IPS-18a (cell line): ENCODE data around the gene NCK2.

Experiments
- H3K27ac ChIP-seq: one replicate; pipeline ENCODE4 v1.5.1; 2013; ENCODE audit warnings: low read length
- H3K27me3 ChIP-seq: one replicate; pipeline ENCODE4 v1.6.1; 2013; ENCODE audit warnings: mild to moderate bottlenecking, low read length; ENCODE audit not compliant: control insufficient read depth, insufficient read depth
- H3K36me3 ChIP-seq: one replicate; pipeline ENCODE4 v1.6.1; 2013; ENCODE audit warnings: low read depth, low read length; ENCODE audit not compliant: control insufficient read depth
- H3K4me1 ChIP-seq: one replicate; pipeline ENCODE4 v1.6.1; 2013; ENCODE audit warnings: low read depth, low read length; ENCODE audit not compliant: control insufficient read depth
- H3K4me3 ChIP-seq: one replicate; pipeline ENCODE4 v1.5.1; 2013; ENCODE audit warnings: low read length
- H3K9ac ChIP-seq: one replicate; pipeline ENCODE4 v1.6.1; 2013; ENCODE audit warnings: mild to moderate bottlenecking, low read length, moderate library complexity
- H3K9me3 ChIP-seq: one replicate; pipeline ENCODE4 v1.6.1; 2013; ENCODE audit warnings: low read depth, low read length; ENCODE audit not compliant: control insufficient read depth

NCK2 gene

GRCh38 chr2:105721991-105722511, 22.7 kb upstream of the NCK2 start:
- H3K4me1 ChIP-seq, result no peaks in the 10 kb centered on the region
- no peaks in the 10 kb centered on the region for H3K36me3 ChIP-seq
- H3K27ac ChIP-seq, result no peak overlapping the region
- no peak overlapping the region for H3K9ac ChIP-seq
- no peaks in the 10 kb centered on the region for H3K9me3 ChIP-seq
- H3K4me3 ChIP-seq, result no peak overlapping the region
- no peaks in the 10 kb centered on the region for H3K27me3 ChIP-seq

- H3K27me3 ChIP-seq, result no peaks in the 10 kb centered on the region
- H3K9me3 ChIP-seq, result no peaks in the 10 kb centered on the region
- no peak overlapping the region for H3K9ac ChIP-seq
- H3K4me3 ChIP-seq, result no peak overlapping the region
- H3K4me1 ChIP-seq, result no peaks in the 10 kb centered on the region
- H3K36me3 ChIP-seq, result no peaks in the 10 kb centered on the region
- no peak overlapping the region for H3K27ac ChIP-seq
These were observed 21.9 kb upstream of the NCK2 start for GRCh38 chr2:105722726-105723297.

- Histone ChIP-seq H3K27me3 (no peaks in the 10 kb centered on the region), H3K4me3 (no peak overlapping the region), H3K9me3 (no peaks in the 10 kb centered on the region), H3K27ac (no peak overlapping the region), H3K36me3 (no peaks in the 10 kb centered on the region), H3K4me1 (no peaks in the 10 kb centered on the region), H3K9ac (no peak overlapping the region)
These were observed 21.3 kb upstream of the NCK2 start for GRCh38 chr2:105723431-105723830.

- H3K36me3 ChIP-seq, result no peaks in the 10 kb centered on the region
- no peaks in the 10 kb centered on the region for H3K27me3 ChIP-seq
- no peaks in the 10 kb centered on the region for H3K4me1 ChIP-seq
- no peak overlapping the region for H3K9ac ChIP-seq
- no peaks in the 10 kb centered on the region for H3K9me3 ChIP-seq
- no peak overlapping the region for H3K4me3 ChIP-seq
- no peak overlapping the region for H3K27ac ChIP-seq
These were observed 19.3 kb upstream of the NCK2 start for GRCh38 chr2:105725388-105725787.

GRCh38 chr2:105730170-105730569, 14.5 kb upstream of the NCK2 start:
- Histone ChIP-seq H3K9ac (no peak overlapping the region), H3K9me3 (no peaks in the 10 kb centered on the region), H3K4me3 (no peak overlapping the region), H3K27me3 (no peaks in the 10 kb centered on the region), H3K27ac (no peak overlapping the region), H3K36me3 (no peaks in the 10 kb centered on the region), H3K4me1 (no peaks in the 10 kb centered on the region)

- Histone ChIP-seq H3K9me3 (no peaks in the 10 kb centered on the region), H3K27me3 (no peaks in the 10 kb centered on the region), H3K4me1 (no peaks in the 10 kb centered on the region), H3K9ac (no peak overlapping the region), H3K36me3 (no peaks in the 10 kb centered on the region), H3K27ac (no peak overlapping the region), H3K4me3 (no peak overlapping the region)
These were observed 13.2 kb upstream of the NCK2 start for GRCh38 chr2:105731511-105731910.

- Histone ChIP-seq H3K9me3 (no peaks in the 10 kb centered on the region), H3K4me1 (no peaks in the 10 kb centered on the region), H3K4me3 (no peak overlapping the region), H3K27me3 (no peaks in the 10 kb centered on the region), H3K36me3 (no peaks in the 10 kb centered on the region), H3K9ac (no peak overlapping the region), H3K27ac (no peak overlapping the region)
These were observed 12.6 kb upstream of the NCK2 start for GRCh38 chr2:105732101-105732500.

- Histone ChIP-seq H3K4me1 (no peaks in the 10 kb centered on the region), H3K4me3 (no peak overlapping the region), H3K9ac (no peak overlapping the region), H3K9me3 (no peaks in the 10 kb centered on the region), H3K27me3 (no peaks in the 10 kb centered on the region), H3K36me3 (no peaks in the 10 kb centered on the region), H3K27ac (no peak overlapping the region)
These were observed 11.6 kb upstream of the NCK2 start for GRCh38 chr2:105732955-105733607.

GRCh38 chr2:105733875-105734274, 10.8 kb upstream of the NCK2 start:
- no peak overlapping the region for H3K27ac ChIP-seq
- H3K36me3 ChIP-seq, result no peaks in the 10 kb centered on the region
- H3K4me1 ChIP-seq, result no peaks in the 10 kb centered on the region
- H3K27me3 ChIP-seq, result no peaks in the 10 kb centered on the region
- H3K4me3 ChIP-seq, result no peak overlapping the region
- H3K9ac ChIP-seq, result no peak overlapping the region
- H3K9me3 ChIP-seq, result no peaks in the 10 kb centered on the region

GRCh38 chr2:105734762-105735538, 9.8 kb upstream of the NCK2 start:
- Histone ChIP-seq H3K9me3 (no peaks in the 10 kb centered on the region), H3K9ac (no peak overlapping the region), H3K4me1 (peaks cover 1% of the 10 kb centered on the region), H3K27me3 (no peaks in the 10 kb centered on the region), H3K4me3 (no peak overlapping the region), H3K36me3 (no peaks in the 10 kb centered on the region), H3K27ac (no peak overlapping the region)

- no peak overlapping the region for H3K9ac ChIP-seq
- peaks cover 4% of the 10 kb centered on the region for H3K4me1 ChIP-seq
- no peaks in the 10 kb centered on the region for H3K9me3 ChIP-seq
- H3K36me3 ChIP-seq, result no peaks in the 10 kb centered on the region
- no peak overlapping the region for H3K4me3 ChIP-seq
- no peak overlapping the region for H3K27ac ChIP-seq
- H3K27me3 ChIP-seq, result no peaks in the 10 kb centered on the region
These were observed 8.6 kb upstream of the NCK2 start for GRCh38 chr2:105736145-105736544.
